MV-4-11 (cell line): ENCODE data around the gene TBC1D5.
A peak's percentile ranks its signal among the peaks of the same experiment; 100 is the strongest.

Experiments used
- DNase-seq: peaks from one replicate; lab custom pipeline; 2025; lab: John Stamatoyannopoulos, UW

TBC1D5 gene

GRCh38 chr3:17302170-17302569 lies 440.3 kb downstream of the TBC1D5 start:
- DNase-seq = no peak

GRCh38 chr3:17301271-17301670 lies 441.2 kb downstream of the TBC1D5 start:
- no peak for DNase-seq

- DNase-seq = no peak
Measured at GRCh38 chr3:17300441-17300840, 442.0 kb downstream of the TBC1D5 start.

GRCh38 chr3:17298038-17298437 lies 444.4 kb downstream of the TBC1D5 start:
- DNase-seq = no peak

GRCh38 chr3:17292556-17292955 lies 449.9 kb downstream of the TBC1D5 start:
- DNase-seq = no peak

GRCh38 chr3:17290894-17291293 lies 451.5 kb downstream of the TBC1D5 start:
- DNase-seq = no peak

- DNase-seq = no peak
Measured at GRCh38 chr3:17288839-17289399, 453.5 kb downstream of the TBC1D5 start.

GRCh38 chr3:17287006-17287689 lies 455.3 kb downstream of the TBC1D5 start:
- DNase-seq = no peak

GRCh38 chr3:17278006-17278405 lies 464.4 kb downstream of the TBC1D5 start:
- no peak for DNase-seq

- no peak for DNase-seq
Measured at GRCh38 chr3:17266846-17267245, 475.6 kb downstream of the TBC1D5 start.

GRCh38 chr3:17261627-17262369 lies 480.6 kb downstream of the TBC1D5 start:
- DNase-seq = no peak

GRCh38 chr3:17260257-17260656 lies 482.2 kb downstream of the TBC1D5 start:
- no peak for DNase-seq

GRCh38 chr3:17259685-17260084 lies 482.7 kb downstream of the TBC1D5 start:
- DNase-seq = no peak

GRCh38 chr3:17258823-17259436 lies 483.5 kb downstream of the TBC1D5 start:
- DNase-seq = peak; percentile 19

- DNase-seq = no peak
Measured at GRCh38 chr3:17257269-17257668, 485.2 kb downstream of the TBC1D5 start.

GRCh38 chr3:17243621-17244020 lies 498.8 kb downstream of the TBC1D5 start:
- DNase-seq = no peak

- DNase-seq = no peak
Measured at GRCh38 chr3:17239417-17239816, 503.0 kb downstream of the TBC1D5 start.

GRCh38 chr3:17238023-17238422 lies 504.4 kb downstream of the TBC1D5 start:
- no peak for DNase-seq

- no peak for DNase-seq
Measured at GRCh38 chr3:17235310-17235709, 507.1 kb downstream of the TBC1D5 start.

GRCh38 chr3:17234382-17234781 lies 508.0 kb downstream of the TBC1D5 start:
- DNase-seq = no peak

- DNase-seq = peak; percentile 39
Measured at GRCh38 chr3:17233398-17233800, 509.0 kb downstream of the TBC1D5 start.

- no peak for DNase-seq
Measured at GRCh38 chr3:17232442-17232841, 510.0 kb downstream of the TBC1D5 start.
